HS-5 (cell line): Measurements from ENCODE around the gene FAM117A.

Experiments used
- DNase-seq: peaks from one replicate; pipeline ENCODE4 v3.0.0-alpha.2; 2012; ENCODE audit warnings: low read depth

FAM117A gene

GRCh38 chr17:49763735-49764558 is at the start of gene FAM117A:
TSS of gene FAM117A (minus strand) at chr17:49764131. CDS start at chr17:49764087, 44 bp downstream.
- peak; percentile 97 for DNase-seq

GRCh38 chr17:49809056-49809455 is 45.1 kb upstream of the FAM117A start:
- DNase-seq: no peak

GRCh38 chr17:49798738-49799137 is 34.8 kb upstream of the FAM117A start:
- DNase-seq: no peak

- no peak for DNase-seq
These were observed 34.3 kb upstream of the FAM117A start for GRCh38 chr17:49798182-49798581.

GRCh38 chr17:49795372-49795771 is 31.4 kb upstream of the FAM117A start:
- DNase-seq: no peak

- no peak for DNase-seq
These were observed 29.4 kb upstream of the FAM117A start for GRCh38 chr17:49793309-49793708.

- DNase-seq: no peak
These were observed 25.3 kb upstream of the FAM117A start for GRCh38 chr17:49789243-49789578.

- peak; percentile 96 for DNase-seq
These were observed 24.7 kb upstream of the FAM117A start, which contains the start of gene KAT7 for GRCh38 chr17:49788478-49789242. TSS of gene KAT7 (plus strand) at chr17:49788681. CDS start at chr17:49788835, 154 bp downstream.

- no peak for DNase-seq
These were observed 24.1 kb upstream of the FAM117A start for GRCh38 chr17:49787884-49788477.

GRCh38 chr17:49784636-49785035 is 20.7 kb upstream of the FAM117A start:
- DNase-seq: no peak

GRCh38 chr17:49783791-49784190 is 19.9 kb upstream of the FAM117A start:
- no peak for DNase-seq

GRCh38 chr17:49783071-49783715 is 19.3 kb upstream of the FAM117A start:
- DNase-seq: no peak

- DNase-seq: peak; percentile 79
These were observed 15.9 kb upstream of the FAM117A start for GRCh38 chr17:49779739-49780231.

GRCh38 chr17:49779156-49779738 is 15.3 kb upstream of the FAM117A start:
- DNase-seq: no peak

GRCh38 chr17:49777563-49777962 is 13.6 kb upstream of the FAM117A start:
- DNase-seq: no peak

- DNase-seq: no peak
These were observed 12.8 kb upstream of the FAM117A start for GRCh38 chr17:49776551-49777300.

GRCh38 chr17:49775546-49776260 is 11.8 kb upstream of the FAM117A start:
- no peak for DNase-seq

GRCh38 chr17:49766918-49767530 is 3.1 kb upstream of the FAM117A start:
- no peak for DNase-seq

GRCh38 chr17:49764559-49765180 is 739 bp upstream of the FAM117A start:
- DNase-seq: no peak
